Measurements from ENCODE around the gene BLVRB.

DNA sequence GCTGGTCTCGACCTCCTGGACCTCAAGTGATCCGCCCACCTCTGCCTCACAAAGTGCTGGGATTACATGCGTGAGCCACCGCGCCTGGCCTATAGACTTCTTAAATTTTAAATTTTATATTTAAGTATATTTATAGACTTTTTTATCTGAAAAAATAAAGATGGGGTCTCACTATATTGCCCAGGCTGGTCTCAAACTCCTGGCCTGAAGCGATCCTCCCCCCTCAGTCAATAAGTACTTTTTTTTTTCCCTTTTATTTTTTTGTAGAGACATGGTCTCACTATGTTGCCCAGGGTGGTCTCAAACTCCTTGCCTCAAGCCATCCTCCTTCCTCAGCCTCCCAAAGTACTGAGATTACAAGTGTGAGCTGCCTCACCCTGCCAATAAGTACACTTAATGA, 41.6 kb downstream of the BLVRB start:
- TF ChIP-seq, protein P1, sequence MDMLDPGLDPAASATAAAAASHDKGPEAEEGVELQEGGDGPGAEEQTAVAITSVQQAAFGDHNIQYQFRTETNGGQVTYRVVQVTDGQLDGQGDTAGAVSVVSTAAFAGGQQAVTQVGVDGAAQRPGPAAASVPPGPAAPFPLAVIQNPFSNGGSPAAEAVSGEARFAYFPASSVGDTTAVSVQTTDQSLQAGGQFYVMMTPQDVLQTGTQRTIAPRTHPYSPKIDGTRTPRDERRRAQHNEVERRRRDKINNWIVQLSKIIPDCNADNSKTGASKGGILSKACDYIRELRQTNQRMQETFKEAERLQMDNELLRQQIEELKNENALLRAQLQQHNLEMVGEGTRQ (IDR thresholded peaks at IDR 0.05) = no peak
- no peak for TF ChIP-seq GATA3 (IDR thresholded peaks at IDR 0.05; ENCODE audit: borderline replicate concordance)
- TF ChIP-seq, protein P2, sequence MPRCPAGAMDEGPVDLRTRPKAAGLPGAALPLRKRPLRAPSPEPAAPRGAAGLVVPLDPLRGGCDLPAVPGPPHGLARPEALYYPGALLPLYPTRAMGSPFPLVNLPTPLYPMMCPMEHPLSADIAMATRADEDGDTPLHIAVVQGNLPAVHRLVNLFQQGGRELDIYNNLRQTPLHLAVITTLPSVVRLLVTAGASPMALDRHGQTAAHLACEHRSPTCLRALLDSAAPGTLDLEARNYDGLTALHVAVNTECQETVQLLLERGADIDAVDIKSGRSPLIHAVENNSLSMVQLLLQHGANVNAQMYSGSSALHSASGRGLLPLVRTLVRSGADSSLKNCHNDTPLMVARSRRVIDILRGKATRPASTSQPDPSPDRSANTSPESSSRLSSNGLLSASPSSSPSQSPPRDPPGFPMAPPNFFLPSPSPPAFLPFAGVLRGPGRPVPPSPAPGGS (IDR thresholded peaks at IDR 0.05) = no peak
- no peak for TF ChIP-seq CTCF (IDR thresholded peaks at IDR 0.05)
- TF ChIP-seq POLR2A (IDR thresholded peaks at IDR 0.05; ENCODE audit: low read length) = no peak
- TF ChIP-seq NPAS2 (CRISPR knock-in tag; IDR thresholded peaks at IDR 0.05; ENCODE audit: borderline replicate concordance) = no peak
- TF ChIP-seq ZFP36 (IDR thresholded peaks at IDR 0.05; ENCODE audit: borderline replicate concordance, partially characterized antibody) = no peak
- TF ChIP-seq MYC (IDR thresholded peaks at IDR 0.05; ENCODE audit: borderline replicate concordance, low read length) = no peak
- TF ChIP-seq, protein P3, sequence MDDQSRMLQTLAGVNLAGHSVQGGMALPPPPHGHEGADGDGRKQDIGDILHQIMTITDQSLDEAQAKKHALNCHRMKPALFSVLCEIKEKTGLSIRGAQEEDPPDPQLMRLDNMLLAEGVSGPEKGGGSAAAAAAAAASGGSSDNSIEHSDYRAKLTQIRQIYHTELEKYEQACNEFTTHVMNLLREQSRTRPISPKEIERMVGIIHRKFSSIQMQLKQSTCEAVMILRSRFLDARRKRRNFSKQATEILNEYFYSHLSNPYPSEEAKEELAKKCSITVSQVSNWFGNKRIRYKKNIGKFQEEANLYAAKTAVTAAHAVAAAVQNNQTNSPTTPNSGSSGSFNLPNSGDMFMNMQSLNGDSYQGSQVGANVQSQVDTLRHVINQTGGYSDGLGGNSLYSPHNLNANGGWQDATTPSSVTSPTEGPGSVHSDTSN (IDR thresholded peaks at IDR 0.05) = no peak
- TF ChIP-seq ZSCAN20 (CRISPR knock-in tag; IDR thresholded peaks at IDR 0.05) = no peak
- TF ChIP-seq MAX (IDR thresholded peaks at IDR 0.05) = no peak
- no peak for TF ChIP-seq HDAC2 (IDR thresholded peaks at IDR 0.05)
- no peak for TF ChIP-seq POLR2AphosphoS2 (conservative IDR thresholded peaks at IDR 0.05; ENCODE audit: low read length)

Data from A549 (cell line).